Measurements from ENCODE around the gene CD300E.

CD300E gene

GRCh38 chr17:74565126-74565525 lies 58.4 kb downstream of the CD300E start:
- DNase-seq: no peak

DNA sequence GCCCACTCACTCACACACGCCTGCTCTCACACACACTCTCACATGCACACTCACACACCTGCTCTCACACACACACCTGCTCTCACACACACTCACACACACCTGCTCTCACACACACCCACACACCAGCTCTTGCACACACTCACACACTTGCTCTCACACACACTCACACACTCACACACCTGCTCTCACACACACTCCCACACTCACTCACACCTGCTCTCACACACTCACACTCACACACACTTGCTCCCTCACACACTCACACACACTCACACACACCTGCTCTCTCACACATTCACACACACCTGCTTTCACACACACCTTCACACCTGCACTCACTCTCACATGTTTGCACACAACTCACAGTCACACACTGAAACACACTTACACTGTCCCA lies 60.2 kb downstream of the CD300E start:
- DNase-seq: no peak

DNA sequence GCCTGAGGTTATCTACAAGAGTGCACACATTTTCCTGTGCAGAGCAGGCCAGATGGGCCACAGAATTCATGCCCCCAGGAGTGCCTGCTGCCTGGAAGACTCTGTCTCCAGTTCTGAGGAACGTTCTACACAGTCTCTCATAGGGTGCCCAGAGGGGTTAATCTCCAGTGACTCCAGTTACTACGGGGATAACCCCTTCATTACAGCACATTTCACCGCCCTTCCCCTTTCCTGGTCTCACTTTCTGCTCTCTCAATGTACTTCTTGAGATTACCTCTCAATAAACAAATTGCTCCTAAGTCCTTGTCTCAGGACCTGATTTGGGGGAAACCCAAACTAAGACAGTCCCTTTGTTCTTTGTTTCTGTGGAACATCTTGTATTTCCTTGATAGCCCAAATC lies 62.0 kb downstream of the CD300E start:
- DNase-seq: no peak
